Measurements from ENCODE around the gene NANOGP8. TPM values are rescaled to one million over a fixed set of nuclear protein-coding genes. Genes with fewer than 3 reads are reported as not detected.

Gene NANOGP8
- total RNA-seq, 1 donor from 2014 or later, result 0.36 TPM

GRCh38 chr15:35043373-35044095, 41.6 kb downstream of the NANOGP8 start:
- DNase-seq (ENCODE audit: low spot score, unreplicated experiment), result no peak
- TF ChIP-seq CTCF (IDR thresholded peaks at IDR 0.05; ENCODE audit: unreplicated experiment), result no peak
- Mint-ChIP-seq H3K36me3 (ENCODE audit: insufficient read depth) (no peaks in the 10 kb centered on the region), H3K4me1 (ENCODE audit: low read depth) (peaks cover 7% of the 10 kb centered on the region), H3K9me3 (ENCODE audit: low read depth) (no peaks in the 10 kb centered on the region), H3K27ac (no peak overlapping the region), H3K27me3 (no peaks in the 10 kb centered on the region), H3K4me3 (ENCODE audit: low read depth) (no peak overlapping the region)

GRCh38 chr15:35040339-35041255, 44.5 kb downstream of the NANOGP8 start:
- H3K36me3 Mint-ChIP-seq (ENCODE audit: insufficient read depth), result no peaks in the 10 kb centered on the region
- H3K27me3 Mint-ChIP-seq, result no peaks in the 10 kb centered on the region
- no peak overlapping the region for H3K27ac Mint-ChIP-seq
- H3K9me3 Mint-ChIP-seq (ENCODE audit: low read depth), result no peaks in the 10 kb centered on the region
- no peaks in the 10 kb centered on the region for H3K4me1 Mint-ChIP-seq (ENCODE audit: low read depth)
- TF ChIP-seq CTCF (IDR thresholded peaks at IDR 0.05; ENCODE audit: unreplicated experiment), result no peak
- no peak overlapping the region for H3K4me3 Mint-ChIP-seq (ENCODE audit: low read depth)
- no peak for DNase-seq (ENCODE audit: low spot score, unreplicated experiment)

- no peak for TF ChIP-seq CTCF (IDR thresholded peaks at IDR 0.05; ENCODE audit: unreplicated experiment)
- no peak for DNase-seq (ENCODE audit: low spot score, unreplicated experiment)
- H3K4me1 Mint-ChIP-seq (ENCODE audit: low read depth), result no peaks in the 10 kb centered on the region
- no peaks in the 10 kb centered on the region for H3K27me3 Mint-ChIP-seq
- H3K4me3 Mint-ChIP-seq (ENCODE audit: low read depth), result no peak overlapping the region
- no peaks in the 10 kb centered on the region for H3K36me3 Mint-ChIP-seq (ENCODE audit: insufficient read depth)
- H3K27ac Mint-ChIP-seq, result no peak overlapping the region
- H3K9me3 Mint-ChIP-seq (ENCODE audit: low read depth), result no peaks in the 10 kb centered on the region
These were observed 46.3 kb downstream of the NANOGP8 start for GRCh38 chr15:35038626-35039451.

Other genes with a start within 250 kb of the NANOGP8 start
- gene AQR, start 115.6 kb downstream of the NANOGP8 start, total RNA-seq, result 43.3 and 44.9 TPM in 2 replicates
- gene ZNF770, start 97.0 kb downstream of the NANOGP8 start, total RNA-seq, result 57.8 and 60.1 TPM in 2 replicates

All from progenitor cell of endocrine pancreas (in vitro differentiated cells).